GM03348 (cell line): ENCODE data around the gene NT5DC3.

ENCODE experiments used
- DNase-seq: peaks from one replicate; pipeline ENCODE4 v3.0.0; 2012; ENCODE audit warnings: low spot score

NT5DC3 gene

DNA sequence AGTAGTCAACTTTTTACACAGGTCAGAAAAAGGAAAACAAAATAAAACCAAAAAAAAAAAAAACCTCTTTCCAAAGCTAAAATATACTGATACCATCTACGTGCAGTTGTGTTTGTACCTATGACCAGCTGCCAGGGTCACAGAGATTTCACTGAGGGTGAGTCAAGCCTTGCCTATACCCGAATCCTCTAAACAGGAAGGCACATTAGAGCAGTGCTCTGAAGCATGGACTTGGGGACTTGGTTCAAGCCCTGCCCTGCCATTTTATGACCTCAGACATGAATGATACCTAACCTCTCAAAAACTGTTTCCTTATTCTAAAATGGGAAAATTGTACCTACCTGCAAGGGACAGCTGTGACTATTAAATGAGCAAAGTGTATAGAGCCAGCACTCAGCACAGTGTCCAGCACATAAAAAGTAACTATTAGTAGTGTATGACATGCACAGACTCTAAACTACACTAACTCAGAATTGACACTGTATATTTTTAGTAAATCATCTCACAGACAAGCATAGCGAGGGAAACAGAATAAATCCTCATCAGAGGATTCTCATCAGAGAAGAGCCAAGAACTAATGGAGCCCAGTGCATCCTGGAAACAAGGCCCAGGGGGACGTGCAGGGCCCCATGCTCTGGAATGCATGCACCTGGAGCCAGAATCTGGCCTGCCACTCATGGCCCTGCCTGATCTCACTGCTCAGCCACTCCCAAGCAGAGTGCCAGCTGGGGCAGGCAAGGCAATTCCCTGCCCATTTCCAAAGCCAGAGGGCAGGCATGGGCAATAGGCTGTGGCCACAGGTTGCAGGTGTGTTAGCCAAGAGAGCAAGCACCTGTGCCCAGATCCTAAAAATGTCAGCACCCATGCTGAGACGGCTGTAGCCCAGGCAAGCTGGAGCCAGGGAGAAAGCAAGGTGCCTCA is 57.0 kb downstream of the NT5DC3 start:
- DNase-seq = no peak

DNA sequence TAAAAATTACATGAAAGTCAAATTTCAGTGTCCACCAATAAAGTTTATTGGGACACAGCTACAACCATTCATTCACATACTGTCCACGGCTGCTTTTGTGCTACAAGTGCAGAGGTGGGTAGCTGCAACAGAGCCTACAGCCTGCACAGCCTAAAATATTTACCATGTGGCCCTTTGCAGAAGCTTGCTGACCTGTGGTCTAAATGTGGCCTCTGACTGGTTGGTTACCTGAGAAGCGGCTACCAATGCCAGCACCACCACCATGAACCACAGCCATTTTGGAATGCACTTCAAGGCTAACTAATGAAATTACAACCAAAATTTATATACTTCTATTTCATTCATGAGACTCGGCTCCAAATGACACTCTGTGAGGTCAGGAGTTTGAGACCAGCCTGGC is 58.6 kb downstream of the NT5DC3 start:
- no peak for DNase-seq

DNA sequence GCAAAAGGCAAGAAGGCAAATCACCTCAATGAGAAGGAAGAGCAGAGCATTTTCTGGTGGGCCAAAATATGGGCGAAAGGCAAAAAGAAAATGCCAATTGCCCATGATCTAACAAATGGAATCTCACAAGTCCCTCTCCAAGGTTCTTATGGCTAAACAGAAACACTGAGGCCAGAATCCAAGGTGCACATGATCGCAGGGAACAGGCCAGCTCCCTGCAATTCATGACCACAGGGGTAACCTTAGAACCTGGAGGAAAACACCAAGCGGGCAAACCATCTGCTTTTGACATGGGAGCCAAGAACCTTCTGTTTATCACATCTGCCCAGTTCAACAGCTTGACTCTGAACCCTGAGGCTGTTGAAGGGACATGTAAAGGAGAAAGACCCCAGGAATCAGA is 60.0 kb downstream of the NT5DC3 start:
- no peak for DNase-seq

DNA sequence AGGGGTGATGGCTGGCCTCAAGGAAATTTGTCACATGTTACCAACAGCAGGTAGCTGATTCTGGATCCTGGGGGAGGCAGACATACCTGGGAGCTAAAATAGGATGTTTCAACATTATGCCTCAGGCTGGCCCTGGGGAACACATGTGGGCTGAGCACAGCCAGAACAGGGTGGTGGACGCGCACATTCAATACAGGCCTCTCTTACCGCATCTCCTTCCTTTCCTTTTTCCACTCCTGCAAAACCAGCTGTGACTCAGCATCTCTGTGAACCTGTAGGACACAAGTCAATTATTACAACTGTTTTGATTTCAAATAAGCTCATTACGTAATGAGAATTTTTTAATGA is 61.0 kb downstream of the NT5DC3 start:
- no peak for DNase-seq

DNA sequence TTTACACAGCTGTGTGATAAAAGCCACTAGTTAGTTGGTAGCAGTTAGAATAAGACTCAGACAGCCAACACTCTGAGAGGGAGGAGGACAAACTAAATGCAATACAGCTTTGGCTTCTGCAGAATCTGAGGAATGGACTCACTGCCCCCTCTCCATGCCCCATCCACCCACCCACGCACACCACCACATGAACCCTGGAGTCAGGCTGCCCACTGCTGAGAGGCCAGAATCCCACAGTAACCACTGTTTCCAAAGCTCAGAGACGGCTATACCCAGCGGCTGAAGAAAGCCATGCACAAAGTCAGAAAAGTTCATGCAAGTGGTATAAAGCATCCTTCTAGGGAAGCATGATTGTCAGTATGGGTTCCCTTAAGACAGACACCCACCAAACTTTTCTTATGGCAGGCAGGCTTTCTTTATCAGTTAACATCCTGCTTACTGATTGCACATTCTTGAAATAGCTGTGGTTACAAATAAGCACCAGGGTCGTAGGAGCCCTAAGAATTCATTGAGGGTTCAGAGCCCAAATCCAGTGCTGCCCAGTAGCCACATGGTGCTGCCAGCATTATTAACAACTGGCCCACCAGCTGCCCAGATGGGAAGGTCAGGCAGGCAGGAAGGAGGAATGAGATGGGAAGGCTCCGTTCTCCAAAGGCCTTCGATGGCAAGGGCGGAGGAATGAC is 61.5 kb downstream of the NT5DC3 start:
- peak; percentile 45 for DNase-seq

DNA sequence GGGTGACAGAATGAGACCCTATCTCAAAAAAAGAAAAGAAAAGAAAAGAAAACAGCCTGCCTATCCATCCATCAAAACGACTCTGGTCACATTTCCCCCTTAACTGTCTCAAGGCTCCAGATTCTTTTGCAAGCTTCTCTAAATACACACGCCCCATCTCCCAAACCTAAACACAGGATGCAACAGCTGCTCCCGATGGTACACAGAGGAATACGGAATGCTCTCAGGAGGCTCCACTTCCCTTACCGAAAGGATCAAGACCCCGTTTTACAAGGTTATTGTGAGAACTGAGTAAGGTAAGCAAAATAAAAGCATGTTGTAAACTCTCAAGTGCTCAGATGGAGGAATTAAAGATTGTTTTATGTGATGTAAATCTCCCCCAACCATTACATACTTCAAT is 62.3 kb downstream of the NT5DC3 start:
- no peak for DNase-seq

DNA sequence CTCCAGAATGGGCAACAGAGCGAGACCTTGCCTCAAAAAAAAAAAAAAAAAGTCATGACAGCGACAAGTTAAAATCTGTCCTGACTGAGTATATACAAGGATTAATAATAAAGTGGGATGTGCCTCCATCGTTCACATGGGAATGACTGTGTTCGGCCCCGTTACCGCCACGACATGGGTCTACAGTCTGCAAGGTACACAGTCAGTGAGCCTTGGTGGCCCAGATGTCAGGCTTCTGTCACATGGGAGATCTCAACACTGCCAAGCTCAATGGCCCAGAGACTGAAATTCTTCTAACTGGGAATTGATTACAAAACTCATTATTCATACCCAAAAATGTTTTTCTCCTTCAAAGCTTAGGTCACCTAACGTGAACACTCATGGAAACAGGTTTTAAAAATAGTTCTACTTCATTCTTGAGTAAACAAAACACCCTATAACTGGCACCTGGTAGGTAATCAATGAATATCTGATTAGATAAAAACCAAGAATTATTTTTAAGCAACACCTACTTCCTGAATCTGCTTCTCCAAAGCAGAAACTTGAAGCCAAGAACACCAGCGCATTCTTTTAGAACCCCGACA is 66.0 kb downstream of the NT5DC3 start:
- no peak for DNase-seq

DNA sequence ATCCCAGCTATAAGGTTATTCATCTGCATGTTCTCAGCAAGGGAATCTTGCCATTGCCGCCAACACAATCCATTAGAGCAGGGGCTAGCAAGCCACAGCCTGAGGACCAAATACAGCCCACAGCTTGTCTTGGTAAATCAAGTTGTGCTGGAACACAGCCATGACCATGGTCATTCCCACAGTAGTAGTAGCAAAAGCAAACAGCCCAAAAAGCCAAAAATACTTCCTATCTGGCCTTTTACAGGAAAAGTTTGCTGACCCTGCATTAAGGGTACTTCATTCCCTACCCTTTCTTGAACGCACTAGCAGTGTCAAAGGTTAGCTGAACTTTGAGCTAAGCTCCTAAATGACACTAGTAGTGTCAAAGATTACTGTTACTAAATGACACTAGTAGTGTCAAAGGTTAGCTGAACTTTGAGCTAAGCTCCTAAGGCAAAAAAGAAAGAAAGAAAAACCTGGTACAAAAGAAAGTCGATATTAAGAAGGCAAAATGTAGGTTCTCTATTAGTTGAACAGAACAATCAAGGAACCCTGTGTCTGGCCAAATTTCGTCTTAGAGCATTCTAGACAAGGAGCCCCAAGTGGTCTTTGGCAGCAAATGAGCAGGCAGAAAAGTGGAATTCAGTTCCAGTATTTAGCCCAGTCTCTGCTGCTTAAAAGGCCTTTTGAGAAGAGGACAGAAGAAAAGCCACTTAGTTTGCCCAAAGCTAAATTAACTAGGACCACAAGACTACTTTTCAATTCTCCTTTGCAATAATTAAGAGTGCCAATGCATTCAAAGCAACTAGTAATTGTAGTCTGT is 67.7 kb downstream of the NT5DC3 start:
- DNase-seq = no peak

DNA sequence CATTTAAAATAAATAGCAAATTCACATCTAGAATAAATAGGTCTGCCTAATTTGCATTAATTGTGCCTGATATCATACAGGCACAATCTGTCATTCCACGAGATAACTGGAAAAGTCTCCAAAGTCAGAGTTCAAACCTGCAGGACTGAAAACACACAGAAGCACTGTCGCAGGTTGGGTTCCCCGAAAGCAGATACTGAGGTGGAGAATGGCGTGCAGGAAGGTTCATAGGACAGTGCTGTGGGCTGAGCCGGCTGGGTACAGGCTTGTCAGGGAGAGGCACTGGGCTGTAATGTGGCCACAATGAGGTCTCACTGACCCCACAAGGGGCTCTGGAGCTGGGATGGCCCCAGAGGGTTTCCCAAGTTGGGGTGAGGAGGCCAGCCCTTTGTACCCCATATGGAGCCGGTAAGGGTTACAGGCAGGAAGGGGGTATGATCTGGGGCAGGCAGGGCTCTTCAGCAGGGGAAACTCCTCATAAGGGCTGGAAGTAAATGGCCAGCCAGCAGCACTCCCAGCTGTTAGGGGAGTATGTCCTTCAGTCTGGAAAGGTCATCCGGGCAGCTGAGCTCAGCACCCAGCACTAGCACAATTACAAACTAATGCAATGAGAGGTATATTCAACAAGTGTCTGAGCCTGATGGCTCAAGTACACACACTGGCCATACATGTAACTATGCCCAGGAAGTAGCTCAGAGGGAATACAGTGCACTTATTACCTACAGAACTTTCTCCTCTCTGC is 68.5 kb downstream of the NT5DC3 start:
- DNase-seq = no peak

DNA sequence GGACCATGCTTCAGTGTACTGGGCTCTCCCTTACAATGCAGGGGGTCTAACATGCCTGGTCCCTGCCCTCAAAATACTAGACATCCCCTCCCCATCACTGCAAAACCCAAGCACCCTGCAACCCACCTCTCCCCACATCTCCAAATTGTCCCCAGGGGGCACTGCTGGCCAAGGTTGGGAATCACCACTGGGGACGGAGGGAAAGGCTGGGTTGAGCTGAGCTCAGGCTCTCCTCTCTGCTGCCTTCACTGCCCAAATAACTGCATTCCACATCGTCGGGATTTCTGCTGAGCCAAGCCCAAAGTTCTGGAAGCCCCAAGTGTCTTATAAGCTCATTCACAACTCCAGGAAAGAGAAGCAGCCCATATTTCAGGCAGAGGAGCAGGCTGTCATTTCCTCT is 69.6 kb downstream of the NT5DC3 start:
- peak; percentile 77 for DNase-seq

DNA sequence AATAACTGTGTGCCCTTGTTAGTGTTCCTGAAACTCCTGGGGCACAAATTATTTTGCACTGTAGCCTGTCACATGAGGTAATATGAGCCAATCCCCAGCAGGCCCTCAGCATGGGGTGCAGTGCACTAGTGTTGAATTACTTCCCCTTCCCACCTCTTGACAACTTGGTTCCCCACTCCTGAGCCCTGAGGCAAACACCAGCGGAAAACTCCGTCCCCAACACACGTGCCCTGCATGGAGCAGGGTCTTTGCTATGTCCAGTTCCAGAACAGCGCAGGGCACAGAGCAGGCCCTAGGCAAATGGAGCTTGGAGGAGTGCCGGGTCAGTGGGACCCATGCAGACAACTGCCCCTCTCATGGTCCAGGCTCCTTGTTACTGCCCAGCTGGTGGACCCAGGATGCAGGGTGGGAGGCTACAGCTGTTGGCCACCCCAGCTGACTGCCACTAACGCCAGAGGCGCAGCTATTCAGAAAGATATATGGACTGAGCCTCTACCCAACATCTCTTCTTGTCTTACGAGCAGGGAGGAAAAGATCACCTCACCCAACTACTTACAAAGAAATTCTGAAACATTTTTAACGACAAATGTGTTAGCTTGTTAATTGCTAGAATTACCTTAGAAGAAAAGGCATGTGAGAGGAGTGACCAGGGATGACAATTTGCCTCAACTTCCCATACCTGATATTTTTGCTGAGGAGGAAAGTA is 71.6 kb downstream of the NT5DC3 start:
- no peak for DNase-seq

DNA sequence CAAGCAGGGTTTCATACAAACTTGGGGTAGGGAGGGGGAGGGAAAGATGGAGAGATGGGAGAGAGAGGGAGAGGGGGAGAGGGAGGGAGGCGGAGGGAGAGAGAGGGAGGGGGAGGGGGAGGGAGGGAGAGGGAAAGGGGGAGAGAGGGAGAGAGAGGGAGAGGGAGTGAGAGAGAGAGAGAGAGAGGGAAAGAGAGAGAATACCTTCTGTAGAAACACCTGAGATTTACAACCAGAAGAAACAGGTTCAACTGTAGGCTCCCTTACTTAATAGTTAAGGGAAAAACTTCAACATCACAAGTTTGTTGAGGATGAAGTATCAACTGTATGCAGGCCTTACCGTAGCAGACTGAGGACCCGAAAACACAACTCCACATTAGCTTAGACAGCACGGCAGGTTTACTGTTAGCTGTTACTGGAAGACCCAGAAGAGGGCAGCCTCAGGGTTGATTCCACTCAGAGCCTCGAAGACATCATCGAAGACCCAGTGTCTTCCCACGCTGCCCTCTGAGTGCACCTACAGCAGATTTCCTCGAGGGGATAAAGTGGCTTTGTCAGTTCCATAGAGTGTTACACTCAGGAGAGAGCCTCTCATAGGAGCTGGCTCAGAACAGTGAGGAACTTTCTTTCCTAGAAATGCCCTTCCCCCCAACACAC is 72.4 kb downstream of the NT5DC3 start:
- no peak for DNase-seq

DNA sequence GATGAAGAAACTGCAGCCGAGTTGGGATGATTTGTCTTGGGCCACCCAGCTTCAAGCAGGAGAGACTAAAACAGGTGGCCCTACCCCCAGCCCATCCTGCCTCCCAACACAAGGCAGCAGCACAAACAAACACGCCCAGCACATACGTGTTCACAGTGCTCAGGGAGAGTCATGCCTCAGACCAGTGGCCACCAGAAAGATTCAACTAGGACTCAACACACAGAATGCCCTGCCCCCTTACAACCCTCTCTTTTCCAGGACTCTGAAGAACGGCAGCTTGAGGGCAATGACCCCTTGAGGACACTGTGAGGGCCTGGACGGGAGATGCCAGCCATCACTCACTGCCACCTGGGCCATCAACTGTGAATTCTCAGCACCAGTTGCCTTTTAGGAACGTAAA is 75.0 kb downstream of the NT5DC3 start:
- DNase-seq = no peak

DNA sequence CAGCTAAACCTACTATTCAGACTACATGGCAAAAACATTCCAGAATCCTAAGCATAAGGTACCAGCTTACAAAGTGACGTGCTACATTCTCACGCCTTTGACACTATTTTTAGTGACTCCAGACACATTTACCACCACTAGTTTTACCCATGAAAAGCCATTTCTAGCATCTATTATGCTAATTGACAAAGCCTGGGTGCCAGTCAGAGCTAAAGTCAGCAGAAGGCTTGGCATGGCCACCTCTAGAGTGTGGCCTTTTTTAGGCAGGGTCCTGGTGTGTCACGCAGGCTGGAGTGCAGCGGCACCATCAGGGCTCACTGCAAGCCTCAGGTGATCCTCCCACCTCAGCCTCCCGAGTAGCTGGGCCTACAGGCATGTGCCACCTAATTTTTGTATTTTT is 75.7 kb downstream of the NT5DC3 start:
- no peak for DNase-seq

DNA sequence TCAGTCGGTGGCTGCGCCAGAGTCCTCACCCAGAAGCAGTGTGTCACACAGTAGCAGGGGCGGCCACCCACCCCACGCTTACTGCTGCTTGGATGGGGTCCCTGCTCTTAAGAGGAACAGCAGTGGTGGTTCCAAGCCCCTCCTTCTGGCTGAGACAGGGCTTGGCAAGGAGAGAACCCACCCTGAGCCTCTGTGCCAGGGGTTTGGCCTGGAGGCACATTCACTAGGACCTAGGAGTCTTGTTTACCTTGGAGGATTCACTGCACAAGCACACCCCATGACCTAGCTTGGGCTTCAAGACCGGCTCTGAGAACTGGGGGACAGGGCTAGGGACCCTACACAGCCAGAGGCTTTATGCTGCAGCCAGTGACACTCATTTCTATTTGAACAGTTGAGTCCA is 78.6 kb downstream of the NT5DC3 start:
- no peak for DNase-seq

DNA sequence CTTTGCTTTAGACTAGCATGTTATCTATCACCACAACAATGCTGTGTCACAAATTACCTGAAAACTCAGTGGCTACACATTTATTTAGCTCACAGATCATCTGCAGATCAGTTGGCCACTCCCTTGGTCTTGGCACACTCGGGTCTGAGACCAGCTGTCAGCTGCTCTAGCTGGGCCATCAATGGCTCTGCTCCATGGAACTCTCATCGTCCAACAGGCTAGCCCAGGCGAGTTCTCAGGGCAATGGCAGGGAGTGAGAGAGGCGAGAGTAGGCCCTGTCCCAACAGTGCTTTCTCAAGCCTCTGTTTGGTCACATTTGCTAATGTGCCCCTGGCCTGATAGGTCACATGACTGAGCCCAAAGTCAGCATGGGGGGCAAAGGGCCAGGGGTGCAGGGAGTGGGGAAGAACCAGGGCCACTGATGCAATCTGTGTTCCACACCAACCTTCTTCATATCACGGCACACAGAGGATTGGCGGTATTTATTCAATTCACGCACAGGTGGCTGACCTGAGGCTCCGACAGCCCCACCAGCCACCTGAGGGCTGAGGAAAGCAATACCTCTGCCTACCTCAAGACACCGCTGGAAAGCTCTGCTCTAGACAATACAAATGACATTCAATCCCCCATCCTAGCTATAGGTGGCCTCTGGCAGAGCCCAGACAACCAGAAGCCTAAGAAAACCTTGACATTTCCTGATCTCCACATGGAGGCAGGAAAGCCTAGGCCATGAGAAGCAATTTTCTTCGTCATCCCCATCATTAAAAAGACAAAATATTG is 82.5 kb downstream of the NT5DC3 start:
- no peak for DNase-seq

DNA sequence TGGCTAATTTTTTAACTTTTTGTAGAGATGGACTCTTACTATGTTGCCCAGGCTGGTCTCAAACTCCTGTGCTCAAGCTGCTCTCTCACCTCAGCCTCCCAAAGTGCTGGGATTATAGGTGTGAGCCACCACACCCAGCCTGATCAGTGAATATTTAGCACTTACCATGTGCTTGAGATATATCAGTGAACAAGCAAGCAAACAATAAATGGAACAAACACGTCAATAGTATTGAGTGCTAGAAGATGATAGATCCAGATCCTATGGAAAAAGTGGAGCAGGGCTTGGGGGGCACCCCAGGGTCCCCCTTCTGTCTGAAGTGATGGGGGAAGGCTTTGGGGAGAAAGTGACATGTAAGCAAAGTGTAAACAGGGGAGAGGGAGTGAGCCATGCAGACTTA is 83.8 kb downstream of the NT5DC3 start:
- no peak for DNase-seq

DNA sequence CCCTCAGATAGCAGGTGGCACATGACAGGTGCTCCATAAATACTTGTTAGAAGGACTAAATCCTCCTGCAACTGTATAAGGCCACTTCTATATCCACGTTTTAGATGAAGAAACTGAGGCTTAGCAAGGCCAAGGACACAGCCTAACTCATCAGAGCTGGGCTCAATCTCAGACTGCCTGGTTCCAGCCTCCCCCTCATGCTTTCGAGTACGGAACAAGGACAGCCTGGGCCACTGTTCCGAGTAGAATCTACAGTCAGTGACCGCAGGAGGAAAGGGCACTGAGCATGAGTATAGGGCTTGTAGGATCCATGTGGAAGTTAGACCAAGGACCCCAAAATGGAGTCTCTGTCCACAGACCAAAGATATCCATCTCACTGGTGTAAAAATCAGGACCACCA is 84.6 kb downstream of the NT5DC3 start:
- no peak for DNase-seq

DNA sequence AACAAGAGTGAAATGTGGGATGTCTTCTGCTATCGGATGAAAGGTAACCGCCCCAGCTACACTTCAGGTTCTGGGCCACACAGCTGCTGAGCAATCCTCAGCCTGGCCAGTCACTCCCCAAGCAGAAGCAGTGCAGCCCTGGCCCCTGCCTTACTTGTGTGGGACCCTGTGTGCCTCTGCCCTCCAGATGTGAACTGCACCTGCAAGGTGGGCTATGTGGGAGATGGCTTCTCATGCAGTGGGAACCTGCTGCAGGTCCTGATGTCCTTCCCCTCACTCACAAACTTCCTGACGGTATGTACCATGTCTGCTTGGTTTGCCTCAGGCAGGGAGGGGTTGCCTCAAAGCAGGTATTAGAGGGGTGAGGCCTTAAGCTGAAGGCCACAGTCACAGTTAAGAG is 85.6 kb downstream of the NT5DC3 start:
- no peak for DNase-seq

DNA sequence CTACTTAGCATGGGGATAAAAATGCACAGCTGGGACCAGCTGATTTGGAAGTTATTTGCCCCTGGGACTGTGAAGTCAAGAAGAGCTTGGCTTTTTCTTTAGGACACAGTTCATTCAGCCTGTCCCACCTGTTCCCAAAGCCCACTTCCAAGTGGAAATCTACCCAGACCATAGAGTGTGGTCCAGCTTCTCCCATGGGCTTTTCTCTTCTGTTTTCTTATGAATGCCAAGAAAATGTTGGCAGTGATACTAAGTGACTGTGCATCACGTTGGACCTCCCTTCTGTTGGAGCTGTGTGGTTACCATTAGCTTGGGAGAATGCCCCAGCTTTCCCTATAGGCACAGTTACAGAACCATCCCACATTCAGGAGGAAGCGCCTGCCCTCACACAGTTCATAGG is 89.4 kb downstream of the NT5DC3 start:
- no peak for DNase-seq
